Measurements from ENCODE around the gene ZBTB7C.
A peak's percentile ranks its signal among the peaks of the same experiment; 100 is the strongest.

ZBTB7C gene

GRCh38 chr18:48021273-48021914 is 387.8 kb downstream of the ZBTB7C start:
- DNase-seq (ENCODE audit: low read depth) = no peak

- DNase-seq (ENCODE audit: low read depth) = no peak
Observed at GRCh38 chr18:48020337-48021250, 388.6 kb downstream of the ZBTB7C start.

- no peak for DNase-seq (ENCODE audit: low read depth)
Observed at GRCh38 chr18:48019557-48020325, 389.4 kb downstream of the ZBTB7C start.

GRCh38 chr18:48018851-48019250 is 390.3 kb downstream of the ZBTB7C start:
- DNase-seq (ENCODE audit: low read depth) = no peak

GRCh38 chr18:48017635-48018034 is 391.5 kb downstream of the ZBTB7C start:
- DNase-seq (ENCODE audit: low read depth) = no peak

- no peak for DNase-seq (ENCODE audit: low read depth)
Observed at GRCh38 chr18:48013162-48013561, 396.0 kb downstream of the ZBTB7C start.

- DNase-seq (ENCODE audit: low read depth) = no peak
Observed at GRCh38 chr18:48011926-48012465, 397.2 kb downstream of the ZBTB7C start.

- DNase-seq (ENCODE audit: low read depth) = no peak
Observed at GRCh38 chr18:48010264-48010663, 398.9 kb downstream of the ZBTB7C start.

GRCh38 chr18:48009116-48009745 is 400.0 kb downstream of the ZBTB7C start:
- DNase-seq (ENCODE audit: low read depth) = no peak

GRCh38 chr18:48007955-48008701 is 401.1 kb downstream of the ZBTB7C start:
- DNase-seq (ENCODE audit: low read depth) = peak; percentile 34

GRCh38 chr18:48007381-48007780 is 401.8 kb downstream of the ZBTB7C start:
- no peak for DNase-seq (ENCODE audit: low read depth)

- no peak for DNase-seq (ENCODE audit: low read depth)
Observed at GRCh38 chr18:48006415-48007175, 402.6 kb downstream of the ZBTB7C start.

- DNase-seq (ENCODE audit: low read depth) = no peak
Observed at GRCh38 chr18:48004577-48004976, 404.6 kb downstream of the ZBTB7C start.

GRCh38 chr18:48003426-48004349 is 405.5 kb downstream of the ZBTB7C start:
- no peak for DNase-seq (ENCODE audit: low read depth)

- no peak for DNase-seq (ENCODE audit: low read depth)
Observed at GRCh38 chr18:48002933-48003365, 406.2 kb downstream of the ZBTB7C start.

- DNase-seq (ENCODE audit: low read depth) = no peak
Observed at GRCh38 chr18:48000701-48001100, 408.5 kb downstream of the ZBTB7C start.

GRCh38 chr18:47999801-48000248 is 409.4 kb downstream of the ZBTB7C start:
- DNase-seq (ENCODE audit: low read depth) = no peak

- DNase-seq (ENCODE audit: low read depth) = peak; percentile 12
Observed at GRCh38 chr18:47997338-47997780, 411.8 kb downstream of the ZBTB7C start.

GRCh38 chr18:47996091-47996541 is 413.1 kb downstream of the ZBTB7C start:
- no peak for DNase-seq (ENCODE audit: low read depth)

All from activated T-cell treated with anti-CD3 and anti-CD28 coated beads for 1 hour (primary cell).